Middle frontal gyrus (tissue), 1 donor: Measurements from ENCODE around the gene AKAP1.

Experiments used
- DNase-seq: peaks from one replicate; pipeline ENCODE4 v3.0.0-alpha.2; 2015; ENCODE audit warnings: low spot score; ENCODE audit errors: extremely low spot score

The AKAP1 gene

GRCh38 chr17:57104461-57105175, 19.6 kb downstream of the AKAP1 start:
- DNase-seq, result no peak

GRCh38 chr17:57105591-57105990, 20.5 kb downstream of the AKAP1 start:
- DNase-seq, result no peak

GRCh38 chr17:57106107-57106835, 21.2 kb downstream of the AKAP1 start:
- DNase-seq, result no peak

GRCh38 chr17:57106836-57107497, 21.9 kb downstream of the AKAP1 start:
- DNase-seq, result no peak

- DNase-seq, result no peak
Observed at GRCh38 chr17:57107498-57108101, 22.6 kb downstream of the AKAP1 start.

GRCh38 chr17:57108671-57109392, 23.8 kb downstream of the AKAP1 start:
- DNase-seq, result no peak

GRCh38 chr17:57109393-57110151, 24.5 kb downstream of the AKAP1 start:
- no peak for DNase-seq

GRCh38 chr17:57110152-57110542, 25.1 kb downstream of the AKAP1 start:
- DNase-seq, result no peak

GRCh38 chr17:57110579-57111325, 25.7 kb downstream of the AKAP1 start:
- no peak for DNase-seq

GRCh38 chr17:57111386-57111785, 26.3 kb downstream of the AKAP1 start:
- no peak for DNase-seq

- no peak for DNase-seq
Observed at GRCh38 chr17:57113011-57113410, 28.0 kb downstream of the AKAP1 start.

- no peak for DNase-seq
Observed at GRCh38 chr17:57113656-57114055, 28.6 kb downstream of the AKAP1 start.

- DNase-seq, result no peak
Observed at GRCh38 chr17:57114085-57114673, 29.1 kb downstream of the AKAP1 start.

- DNase-seq, result no peak
Observed at GRCh38 chr17:57115377-57115776, 30.3 kb downstream of the AKAP1 start.

- no peak for DNase-seq
Observed at GRCh38 chr17:57115916-57116315, 30.9 kb downstream of the AKAP1 start.

GRCh38 chr17:57117798-57118197, 32.8 kb downstream of the AKAP1 start:
- no peak for DNase-seq

- no peak for DNase-seq
Observed at GRCh38 chr17:57120814-57121213, 35.8 kb downstream of the AKAP1 start.

GRCh38 chr17:57121308-57122042, 36.4 kb downstream of the AKAP1 start:
- DNase-seq, result no peak

GRCh38 chr17:57124053-57124452, 39.0 kb downstream of the AKAP1 start:
- no peak for DNase-seq
